GM19395 (cell line): Measurements from ENCODE around the gene ATP8B4.

Experiments used
- ATAC-seq: cut with Tn5 transposase; IDR thresholded peaks from one replicate; pipeline ENCODE4 v1.9.1; 2021; ENCODE audit warnings: mild to moderate bottlenecking, moderate library complexity; ENCODE audit not compliant: unreplicated experiment

Gene ATP8B4

DNA sequence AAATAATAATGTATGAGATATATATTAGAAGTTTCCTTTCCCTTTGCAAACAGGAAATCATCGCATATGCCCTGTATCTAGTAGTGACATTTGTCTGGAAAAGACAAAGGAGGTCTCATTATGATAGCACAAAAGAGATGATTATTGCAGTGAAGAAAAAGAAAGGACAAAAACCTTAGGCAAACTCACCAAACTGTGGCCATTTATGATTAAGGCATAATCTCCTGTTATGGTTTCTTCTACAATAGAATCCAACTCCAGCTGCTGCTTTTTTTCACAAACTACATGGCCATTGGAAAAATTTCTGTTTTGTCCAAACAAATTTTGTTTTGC, 218.2 kb downstream of the ATP8B4 start:
- no peak for ATAC-seq

DNA sequence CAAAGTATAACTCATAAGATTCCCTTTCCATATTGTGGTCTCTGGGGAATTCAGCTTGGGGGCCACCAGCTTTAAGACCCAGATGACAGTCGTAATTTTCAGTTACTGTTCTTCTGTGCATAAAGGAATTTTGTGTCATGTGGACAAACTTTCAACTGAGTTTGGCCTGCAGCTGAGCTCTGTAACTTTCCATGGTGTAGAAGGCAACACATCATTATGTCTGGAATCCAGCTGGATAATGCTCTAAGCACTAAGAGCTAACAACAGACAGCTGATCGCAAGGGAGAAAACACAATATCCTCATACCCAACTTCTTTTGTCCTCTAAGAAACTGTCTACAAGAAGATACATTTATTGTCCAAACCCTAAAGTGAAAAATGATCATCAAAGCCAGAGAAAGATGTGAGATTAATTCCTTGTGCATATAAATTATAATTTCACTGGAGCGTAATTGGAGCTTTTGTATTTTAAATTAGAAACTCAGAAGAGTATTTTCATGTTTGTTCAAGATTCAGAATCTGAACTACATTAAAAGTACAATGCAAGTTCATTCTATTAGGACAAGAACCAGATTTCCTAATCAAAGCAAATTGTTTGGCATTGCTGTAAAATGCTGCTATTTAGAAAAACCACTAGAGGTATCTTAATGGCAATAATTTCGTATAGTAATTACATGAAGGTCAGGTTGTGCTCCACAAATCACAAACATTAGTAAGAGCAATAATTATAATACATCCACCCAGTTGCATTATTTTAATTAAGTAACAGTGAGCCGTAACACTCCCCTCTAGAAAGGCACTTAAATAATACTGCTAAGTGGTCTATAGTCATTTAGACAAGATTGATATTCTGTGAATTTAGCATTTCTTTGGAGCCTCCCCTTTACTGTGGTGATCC, 218.8 kb downstream of the ATP8B4 start:
- no peak for ATAC-seq

DNA sequence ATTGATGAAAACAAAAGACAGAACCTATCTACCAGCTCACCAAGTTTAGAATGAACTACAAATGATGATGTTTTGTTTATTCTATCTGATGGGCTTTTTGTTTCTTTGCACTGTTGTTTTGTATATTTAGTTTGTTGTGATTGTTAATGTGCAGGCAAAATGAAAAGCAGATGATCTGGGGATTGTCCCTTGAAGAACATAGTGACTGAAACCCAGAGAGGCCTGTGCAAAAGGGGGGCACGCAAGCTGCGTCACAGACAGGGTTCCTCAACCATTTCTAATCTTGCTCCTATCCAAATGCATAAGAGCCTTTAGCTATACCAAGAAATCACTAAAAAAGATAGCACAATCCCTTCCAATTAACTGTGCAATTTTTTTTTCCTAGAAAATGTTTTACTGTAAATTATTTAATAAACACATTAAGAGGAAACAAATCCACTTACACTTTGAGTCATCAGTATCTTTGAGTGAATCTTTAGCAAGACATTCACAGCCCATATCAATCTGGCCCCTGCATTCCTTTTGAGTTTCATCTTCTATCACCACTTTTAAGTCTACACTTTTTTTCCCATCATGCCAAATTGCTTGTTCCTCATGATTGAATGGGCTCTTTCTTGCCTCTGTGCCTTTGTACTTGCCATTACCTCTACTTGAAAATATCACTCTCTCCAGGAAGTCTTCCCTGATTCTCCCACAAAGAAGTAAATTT, 220.3 kb downstream of the ATP8B4 start:
- ATAC-seq: no peak

DNA sequence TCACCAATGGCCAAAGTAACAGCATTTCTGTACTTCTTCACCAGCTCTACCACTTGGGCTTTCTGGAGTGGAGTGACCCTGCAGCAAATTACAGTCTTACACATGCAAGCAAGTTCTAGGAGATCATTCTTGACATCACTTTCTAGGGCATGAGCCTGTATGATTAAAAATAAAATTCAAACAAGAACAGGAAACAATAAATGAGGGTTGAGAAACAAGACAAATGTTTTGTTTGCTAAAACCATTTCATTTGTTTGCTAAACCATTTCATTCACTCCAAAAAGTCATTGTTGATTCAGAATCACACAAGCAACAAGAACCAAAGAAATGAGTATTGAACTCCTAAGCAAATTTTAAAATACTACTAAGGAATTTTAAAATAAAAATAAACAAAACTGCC, 220.9 kb downstream of the ATP8B4 start:
- ATAC-seq: no peak

DNA sequence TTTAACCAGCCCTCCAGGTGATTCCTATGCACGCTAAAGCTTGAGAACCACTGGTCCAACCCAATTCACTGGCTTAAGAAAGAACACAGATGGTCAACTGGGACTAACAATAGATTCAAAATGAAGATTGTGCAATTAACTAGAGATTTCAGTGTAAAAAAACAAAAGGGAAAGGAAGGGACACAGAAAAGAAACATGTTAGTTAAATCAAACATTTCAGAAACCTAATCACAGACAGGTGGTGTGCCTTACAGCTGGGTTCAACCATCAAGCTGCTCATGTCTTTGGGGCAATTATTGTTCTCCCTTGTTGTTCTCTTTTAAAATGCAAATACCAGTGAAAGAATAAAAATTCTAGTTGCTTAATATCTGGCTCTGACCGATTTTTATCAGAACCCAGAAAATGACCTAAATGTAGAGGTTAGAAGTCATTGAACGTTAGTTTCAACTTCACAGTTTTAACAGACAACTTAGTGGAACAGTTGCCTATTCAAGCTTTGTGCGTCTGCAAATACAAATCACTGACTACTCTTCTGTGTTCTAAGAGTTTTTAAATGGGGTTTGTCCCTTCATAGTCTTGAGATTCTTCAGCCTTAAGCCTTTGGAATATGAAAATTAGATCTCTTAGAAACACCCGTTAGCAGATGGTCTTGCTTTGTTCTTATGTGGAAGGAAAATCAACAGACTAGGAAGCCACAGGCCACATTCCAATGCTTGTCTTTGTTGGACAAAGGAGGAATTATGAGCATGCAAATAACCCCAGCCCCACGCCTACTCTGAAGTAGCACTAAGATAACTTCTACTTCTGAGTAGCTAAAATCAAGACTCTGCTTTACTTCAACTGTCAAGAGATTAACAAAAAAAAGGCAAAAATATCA, 223.4 kb downstream of the ATP8B4 start:
- ATAC-seq: no peak

DNA sequence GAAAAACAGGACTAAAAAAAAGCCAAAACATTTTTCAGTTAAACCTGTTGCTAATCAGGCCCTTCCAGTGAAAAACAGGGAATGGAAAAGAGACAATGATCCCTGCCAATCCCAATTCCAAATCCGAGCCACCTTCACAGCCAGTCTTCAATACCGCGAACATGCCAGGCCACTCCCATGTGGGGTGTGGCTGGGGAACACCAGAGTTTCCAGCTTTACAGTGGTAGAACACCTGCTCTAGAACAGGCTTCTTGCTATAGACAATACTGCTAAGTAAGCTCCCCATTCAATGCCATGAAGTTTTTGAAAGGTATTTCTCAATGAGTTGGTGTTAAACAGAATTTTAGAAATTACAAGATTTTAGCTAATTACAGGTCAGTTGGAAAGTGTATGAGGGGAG, 228.3 kb downstream of the ATP8B4 start:
- ATAC-seq: no peak

DNA sequence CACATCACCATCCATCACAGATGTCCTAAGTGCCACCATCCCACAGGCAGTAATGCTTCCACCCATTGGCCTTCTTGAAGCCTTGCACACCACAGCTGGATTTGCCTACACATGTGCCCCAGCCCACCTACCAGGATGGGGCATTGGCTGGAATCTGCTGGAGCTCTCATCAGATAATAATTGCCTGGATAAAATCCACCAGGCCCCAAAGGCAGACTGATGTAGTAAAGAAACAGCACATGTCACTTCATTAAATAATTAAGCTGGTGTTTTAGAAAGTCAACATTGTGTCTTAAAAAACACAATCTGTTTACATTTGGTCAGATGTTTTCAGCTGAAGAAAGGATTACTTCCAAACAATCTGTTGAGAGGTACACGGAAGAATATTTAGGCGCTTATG, 229.5 kb downstream of the ATP8B4 start:
- ATAC-seq: no peak

DNA sequence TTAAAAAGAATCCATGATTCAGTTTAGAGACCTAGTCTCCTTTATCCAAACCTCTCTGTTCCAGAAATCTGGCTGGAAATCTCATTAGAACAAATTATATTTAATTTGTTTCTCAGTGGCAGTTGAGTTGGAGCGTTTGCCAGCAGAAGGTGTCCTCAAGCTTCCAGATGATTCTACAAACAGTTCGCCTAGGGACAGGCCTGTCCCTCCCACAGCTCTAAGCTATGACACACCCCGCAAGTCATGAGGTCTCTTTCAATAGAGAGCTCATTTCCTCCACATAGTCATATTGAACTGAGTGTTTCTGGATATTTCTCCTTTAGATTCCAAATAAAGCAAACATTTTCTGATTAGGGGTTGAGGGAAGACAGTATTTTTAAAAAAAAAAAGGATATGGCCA, 230.3 kb downstream of the ATP8B4 start:
- no peak for ATAC-seq

DNA sequence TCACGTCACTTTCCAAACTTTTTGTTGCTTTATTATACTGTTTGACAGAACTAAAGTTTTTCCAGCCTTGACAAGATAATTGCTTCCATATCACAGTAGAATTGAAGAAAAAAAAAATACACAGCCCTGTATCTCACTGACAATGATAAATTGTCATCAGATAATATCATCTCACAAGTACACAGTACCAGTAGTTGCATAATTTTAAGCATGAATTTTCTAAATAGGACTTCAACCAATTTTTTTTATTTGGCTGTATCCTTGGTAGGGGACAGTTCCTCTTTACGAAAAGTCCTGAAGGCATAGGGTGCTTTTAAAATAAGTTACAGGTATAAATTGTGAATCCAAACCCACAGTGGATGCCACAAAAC, 230.7 kb downstream of the ATP8B4 start:
- ATAC-seq: no peak

DNA sequence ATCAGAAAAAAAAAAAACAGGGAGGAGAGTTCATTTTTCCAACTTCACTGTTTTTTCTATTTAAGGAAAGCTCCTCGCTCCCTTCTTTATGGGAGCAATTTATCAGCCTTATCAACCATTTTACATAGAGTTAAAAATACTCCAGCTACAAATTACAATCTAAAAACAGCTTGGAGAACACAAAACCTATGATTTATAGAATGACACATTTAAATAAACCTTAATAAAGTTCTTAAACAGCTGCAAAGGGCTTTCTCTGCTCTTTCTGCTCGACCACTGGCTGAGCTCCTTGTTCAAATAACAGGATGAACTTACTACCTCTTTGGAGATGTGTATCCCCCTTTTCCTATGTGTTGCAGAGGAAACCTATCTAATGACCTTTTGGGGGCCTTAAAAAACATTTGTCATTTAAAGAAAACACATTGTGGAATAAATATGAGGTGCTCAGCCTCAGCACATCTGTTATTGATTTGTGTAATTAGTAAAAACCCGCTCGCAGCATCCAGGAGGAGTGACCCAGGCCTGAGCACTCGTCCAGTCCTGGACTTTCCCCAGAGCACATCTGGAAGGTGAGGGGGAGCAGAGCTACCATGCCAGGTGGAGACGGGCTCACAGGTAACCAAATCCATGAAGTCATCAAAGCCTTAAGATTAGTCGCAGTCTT, 231.2 kb downstream of the ATP8B4 start:
- ATAC-seq: no peak

DNA sequence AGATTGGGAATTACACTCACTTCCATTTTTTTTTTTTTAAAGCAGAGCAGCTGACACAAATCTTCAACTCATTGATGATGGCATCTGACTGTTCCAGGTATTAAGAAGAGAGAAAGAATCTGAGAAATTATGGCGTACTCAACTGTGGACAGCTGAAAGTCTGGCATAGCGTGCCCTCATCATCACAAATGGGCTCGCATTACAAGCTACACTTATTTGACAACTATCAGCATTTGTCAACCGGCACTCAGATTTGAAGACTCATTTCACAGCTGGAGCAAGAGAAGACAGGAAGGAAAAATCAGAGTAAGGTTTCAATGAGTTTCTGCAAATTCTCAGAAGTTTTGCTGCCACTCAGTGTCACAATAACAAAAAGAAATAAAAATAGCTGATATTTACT, 235.9 kb downstream of the ATP8B4 start:
- ATAC-seq: no peak

DNA sequence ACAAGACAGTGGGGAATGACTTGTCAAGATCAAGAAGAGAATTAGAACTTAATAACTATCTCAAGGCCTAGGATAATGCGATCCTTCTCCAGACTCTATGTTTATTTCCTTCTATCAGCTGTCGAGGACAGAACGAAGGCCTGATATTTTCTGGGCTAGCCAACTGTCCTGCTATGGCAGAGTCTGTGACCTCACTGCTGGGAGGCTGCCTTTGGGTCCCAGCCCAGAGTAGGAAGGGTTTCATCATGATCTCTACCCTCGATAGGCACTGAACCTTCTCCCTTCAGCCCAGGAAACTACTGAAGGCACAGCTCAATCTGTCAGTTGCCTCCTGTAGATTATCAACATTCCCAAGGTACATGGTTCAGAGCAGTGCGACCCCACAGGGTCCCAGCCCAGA, 237.2 kb downstream of the ATP8B4 start:
- no peak for ATAC-seq

DNA sequence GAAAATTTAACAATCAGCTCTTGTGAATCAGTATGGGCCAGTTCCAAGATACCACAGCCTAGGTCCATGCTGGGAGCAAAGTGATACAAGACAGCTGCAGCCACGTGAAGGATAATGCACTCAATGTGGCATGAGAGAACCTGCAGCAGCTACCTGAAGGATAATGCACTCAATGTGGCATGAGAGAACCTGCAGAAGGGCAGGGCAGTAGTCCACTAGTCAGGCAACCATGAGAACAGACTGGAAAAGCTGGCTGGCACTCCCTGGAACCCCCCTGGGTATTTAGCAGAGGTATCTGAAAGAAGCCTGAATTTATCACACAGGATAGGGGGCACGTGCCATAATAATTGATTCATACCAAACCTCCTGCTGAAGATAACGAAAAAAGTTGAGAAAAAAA, 237.6 kb downstream of the ATP8B4 start:
- no peak for ATAC-seq

DNA sequence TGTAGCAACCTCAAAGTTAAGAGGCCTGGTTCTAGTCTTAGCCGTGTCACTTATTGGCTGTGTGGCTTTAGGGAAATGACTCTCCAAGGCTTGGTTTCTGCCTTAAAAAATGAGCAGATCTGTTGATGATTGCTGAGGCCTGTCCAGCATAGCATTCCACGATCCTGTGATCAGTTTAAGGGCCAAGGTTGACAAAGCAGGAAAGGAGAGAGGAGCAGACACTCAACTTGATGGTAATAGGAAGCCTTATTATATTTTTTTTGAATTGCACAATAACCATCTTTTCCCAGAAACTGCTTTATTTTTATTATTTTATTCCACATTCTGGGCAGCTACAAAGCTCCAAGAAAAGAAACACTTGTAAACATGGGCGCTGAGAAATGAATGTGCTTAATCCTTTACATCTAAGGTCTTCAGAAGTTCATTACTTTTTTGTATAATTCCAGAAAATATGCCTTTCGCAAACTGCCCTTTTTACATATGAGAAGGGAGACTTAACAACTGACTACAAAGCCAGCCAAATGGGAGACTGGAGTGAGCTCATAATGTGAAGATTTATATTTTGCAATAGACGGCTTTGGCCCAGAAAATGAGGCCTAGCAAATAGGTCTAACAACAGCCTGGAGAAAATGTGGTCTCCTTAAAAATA, 241.0 kb downstream of the ATP8B4 start:
- ATAC-seq: no peak

DNA sequence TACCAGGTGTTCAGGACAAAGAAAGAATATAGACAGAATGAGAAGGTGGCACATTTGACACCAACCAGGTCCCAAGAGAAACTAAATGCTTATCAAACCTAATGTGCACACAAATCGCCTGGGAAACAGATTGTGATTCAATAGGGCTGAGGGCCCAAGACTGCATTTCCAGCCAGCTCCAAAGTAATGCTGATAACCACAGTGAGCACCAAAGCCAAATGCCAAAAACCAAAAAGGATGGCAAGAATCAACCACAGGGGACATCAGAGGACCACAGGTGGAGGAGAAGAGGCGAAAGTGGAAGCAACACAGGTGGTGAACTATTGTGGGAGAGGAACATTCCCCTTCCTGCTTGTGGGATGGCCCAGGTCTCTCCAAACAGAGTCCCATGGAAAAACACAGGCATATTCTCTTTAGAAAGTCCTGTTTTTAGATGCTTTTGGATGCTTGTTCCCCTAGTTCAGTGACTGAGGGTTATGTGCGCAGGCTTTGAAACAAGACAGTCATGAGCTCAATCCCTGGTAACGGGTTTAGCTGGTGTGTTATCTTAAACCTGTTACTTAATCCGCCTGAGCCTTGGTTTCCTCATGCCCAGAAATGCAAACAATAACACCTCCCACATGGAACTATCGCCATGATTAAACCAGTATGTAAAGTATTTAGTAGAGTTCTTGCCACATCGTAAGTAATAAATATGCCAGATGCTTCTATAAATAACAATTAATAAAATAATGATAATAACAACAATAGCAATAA, 241.7 kb downstream of the ATP8B4 start:
- ATAC-seq: no peak

DNA sequence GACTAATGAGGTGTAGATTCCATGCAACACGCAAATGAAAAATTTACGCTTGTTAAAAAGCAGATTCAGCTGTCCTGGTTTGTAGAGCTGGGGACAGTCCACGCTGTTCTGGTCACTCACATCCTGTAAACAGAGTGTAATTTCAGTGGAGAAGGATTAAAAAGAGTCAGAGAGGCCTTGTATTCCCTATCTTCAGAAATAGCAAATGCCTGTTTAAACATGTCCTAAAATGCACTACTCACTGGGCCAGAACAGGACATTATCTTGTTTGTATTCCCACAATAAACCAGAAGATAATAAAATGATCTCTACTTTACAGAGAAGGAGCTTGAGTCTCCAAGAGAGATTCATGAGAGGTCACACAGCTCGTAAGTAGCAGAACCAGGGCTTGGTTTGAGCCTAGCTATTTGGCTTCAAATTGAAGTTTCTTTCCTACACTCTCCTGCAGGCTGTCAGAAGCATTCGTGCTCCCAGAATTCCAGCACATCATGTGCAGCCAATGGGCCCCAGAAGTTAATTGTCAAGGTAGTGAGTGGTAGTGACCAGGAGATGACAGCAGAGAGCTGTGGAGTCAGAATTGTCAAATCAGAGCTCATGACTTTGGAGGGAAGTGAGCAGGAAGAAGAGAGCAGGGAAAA, 242.5 kb downstream of the ATP8B4 start:
- ATAC-seq: no peak

DNA sequence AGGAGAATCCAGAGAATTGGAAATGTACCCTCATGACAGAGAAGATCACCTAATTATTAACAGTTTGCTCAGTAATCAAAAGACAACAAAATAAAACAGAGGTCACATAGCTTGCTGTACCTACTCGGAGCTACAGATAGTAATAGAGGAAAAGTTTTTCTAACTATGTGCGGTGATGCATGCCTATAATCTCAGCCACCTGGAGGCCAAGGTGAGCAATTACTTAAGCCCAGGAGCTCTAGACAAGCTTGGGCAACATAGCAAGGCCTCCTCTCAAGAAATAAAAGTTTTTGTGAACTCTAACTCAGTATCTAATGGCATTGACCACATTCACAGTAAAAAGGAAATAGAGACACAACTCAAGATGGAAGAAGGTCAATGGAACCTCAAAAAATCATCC, 243.6 kb downstream of the ATP8B4 start:
- ATAC-seq: no peak

DNA sequence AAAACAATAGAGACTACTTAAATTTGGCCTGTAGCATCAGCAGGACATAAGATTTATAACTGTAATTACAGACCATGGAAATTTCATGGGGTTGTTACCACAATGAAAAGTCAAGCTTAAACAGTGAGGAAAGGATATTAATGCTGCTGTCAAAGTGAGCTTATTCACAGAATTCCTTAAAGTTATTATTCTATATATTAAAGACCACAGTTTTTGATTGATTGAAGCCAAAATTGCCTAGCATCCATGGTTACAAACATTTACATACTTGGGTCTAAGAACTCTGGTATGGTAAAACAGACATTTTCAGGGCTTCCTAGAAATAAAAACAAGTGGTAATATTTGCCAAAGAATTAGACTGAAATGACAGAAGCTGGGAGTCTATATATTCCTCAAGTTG, 248.6 kb downstream of the ATP8B4 start:
- ATAC-seq: no peak

DNA sequence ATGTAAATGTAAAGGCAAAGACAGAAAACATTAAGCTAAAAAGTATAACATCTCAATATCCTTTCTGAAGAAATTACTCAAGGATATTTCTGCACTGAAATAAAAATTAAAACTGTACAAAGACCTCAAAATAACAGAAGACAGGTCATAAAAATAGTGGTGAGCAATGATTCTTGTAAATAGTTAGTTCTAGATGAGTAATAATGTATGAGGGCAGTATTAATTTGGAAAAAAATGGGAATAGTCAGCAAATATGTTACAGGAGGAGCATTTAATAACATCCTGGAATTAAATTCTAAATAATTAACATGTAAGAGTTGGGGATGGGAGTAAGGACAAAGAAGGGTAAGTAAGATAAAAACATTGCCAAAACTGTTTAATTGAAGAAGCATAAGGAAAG, 250.7 kb downstream of the ATP8B4 start:
- ATAC-seq: no peak
